ENCODE data around the gene STXBP3. TPM values are rescaled to one million over a fixed set of nuclear protein-coding genes. Genes with fewer than 3 reads are reported as not detected.
A peak's percentile ranks its signal among the peaks of the same experiment; 100 is the strongest.

STXBP3 gene
- total RNA-seq, 1 donor: 68.4 TPM

DNA sequence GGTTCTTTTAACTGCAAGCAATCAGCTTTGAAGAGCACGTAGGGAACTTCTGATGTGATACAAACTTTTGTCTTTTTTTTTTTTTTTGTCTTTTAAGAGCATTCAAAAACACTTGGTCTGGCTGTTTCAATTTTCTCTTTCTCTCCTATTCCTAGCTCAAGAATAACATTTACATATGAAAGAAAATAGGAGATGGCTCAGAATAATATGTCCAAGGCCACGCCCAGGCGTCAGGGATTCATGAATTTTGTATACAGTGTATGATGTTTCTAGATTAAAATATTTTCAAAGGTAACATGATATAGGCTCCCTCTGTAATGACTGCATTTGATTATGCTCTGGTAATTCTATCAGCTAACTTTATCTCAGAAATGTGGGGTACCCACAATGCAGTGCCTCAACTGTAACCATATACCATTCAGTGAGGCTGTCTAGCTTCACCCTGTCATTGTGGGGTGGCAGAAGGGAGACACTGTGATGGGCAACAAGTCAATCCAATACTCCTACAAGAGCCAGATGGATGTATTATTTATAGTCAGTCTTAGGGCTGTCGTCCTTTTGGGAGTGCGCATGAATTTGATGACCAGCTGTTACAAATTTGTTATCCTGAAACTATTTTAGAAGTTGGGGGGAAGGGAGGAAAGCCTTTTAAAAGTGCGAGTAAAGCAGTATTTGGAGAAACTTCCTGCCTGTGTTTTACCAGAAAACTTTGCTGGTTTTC lies 111.9 kb downstream of the STXBP3 start:
- no peaks in the 10 kb centered on the region for H3K27me3 ChIP-seq (ENCODE audit: insufficient read depth, low read length)
- H3K27ac ChIP-seq (ENCODE audit: low read depth, low read length): no peak overlapping the region
- DNase-seq (ENCODE audit: insufficient read length, low spot score, missing footprints): no peak
- H2AFZ ChIP-seq (ENCODE audit: low read length): peak overlapping the region; percentile 51
- no peaks in the 10 kb centered on the region for H4K20me1 ChIP-seq (ENCODE audit: insufficient read depth, low read length)
- H3K79me2 ChIP-seq (ENCODE audit: insufficient read depth, low read length): no peaks in the 10 kb centered on the region
- no peak overlapping the region for H3K4me2 ChIP-seq (ENCODE audit: insufficient read depth, low read length)
- TF ChIP-seq, protein P1, sequence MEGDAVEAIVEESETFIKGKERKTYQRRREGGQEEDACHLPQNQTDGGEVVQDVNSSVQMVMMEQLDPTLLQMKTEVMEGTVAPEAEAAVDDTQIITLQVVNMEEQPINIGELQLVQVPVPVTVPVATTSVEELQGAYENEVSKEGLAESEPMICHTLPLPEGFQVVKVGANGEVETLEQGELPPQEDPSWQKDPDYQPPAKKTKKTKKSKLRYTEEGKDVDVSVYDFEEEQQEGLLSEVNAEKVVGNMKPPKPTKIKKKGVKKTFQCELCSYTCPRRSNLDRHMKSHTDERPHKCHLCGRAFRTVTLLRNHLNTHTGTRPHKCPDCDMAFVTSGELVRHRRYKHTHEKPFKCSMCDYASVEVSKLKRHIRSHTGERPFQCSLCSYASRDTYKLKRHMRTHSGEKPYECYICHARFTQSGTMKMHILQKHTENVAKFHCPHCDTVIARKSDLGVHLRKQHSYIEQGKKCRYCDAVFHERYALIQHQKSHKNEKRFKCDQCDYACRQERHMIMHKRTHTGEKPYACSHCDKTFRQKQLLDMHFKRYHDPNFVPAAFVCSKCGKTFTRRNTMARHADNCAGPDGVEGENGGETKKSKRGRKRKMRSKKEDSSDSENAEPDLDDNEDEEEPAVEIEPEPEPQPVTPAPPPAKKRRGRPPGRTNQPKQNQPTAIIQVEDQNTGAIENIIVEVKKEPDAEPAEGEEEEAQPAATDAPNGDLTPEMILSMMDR (IDR thresholded peaks at IDR 0.05; ENCODE audit: extremely low read depth, low read depth, low read length): no peak
- H3K36me3 ChIP-seq (ENCODE audit: insufficient read depth, low read length): no peaks in the 10 kb centered on the region
- H3K9me3 ChIP-seq (ENCODE audit: low read depth, low read length): no peaks in the 10 kb centered on the region
- peaks cover 12% of the 10 kb centered on the region for H3K4me1 ChIP-seq (ENCODE audit: insufficient read depth, low read length)
- H3K4me3 ChIP-seq (ENCODE audit: insufficient read depth, low read length): no peak overlapping the region

Other genes starting within 250 kb of the STXBP3 start
- 11.2 and 12.4 TPM in 2 replicates for gene EEIG2, start 186.6 kb upstream of the STXBP3 start, total RNA-seq
- 4.7 and 5.3 TPM in 2 replicates for gene HENMT1, start 85.6 kb upstream of the STXBP3 start, total RNA-seq
- 14.1 and 19.7 TPM in 2 replicates for gene PRPF38B, start 54.4 kb upstream of the STXBP3 start, total RNA-seq
- not detected in 2 replicates for gene FNDC7, start 33.8 kb upstream of the STXBP3 start, total RNA-seq
- not detected in 2 replicates for gene AKNAD1, start 110.4 kb downstream of the STXBP3 start, total RNA-seq
- gene GPSM2, start 130.3 kb downstream of the STXBP3 start, total RNA-seq: 21.4 and 21.8 TPM in 2 replicates
- 30.1 and 32.6 TPM in 2 replicates for gene CLCC1, start 216.8 kb downstream of the STXBP3 start, total RNA-seq